ENCODE measurements around the gene MAP2K6. TPM values are rescaled to one million over a fixed set of nuclear protein-coding genes. Genes with fewer than 3 reads are reported as not detected.

Gene MAP2K6
- total and polyA plus RNA-seq, 3 donors from 2014 or later, result 2.6 to 2.8 (median 2.7) TPM

DNA sequence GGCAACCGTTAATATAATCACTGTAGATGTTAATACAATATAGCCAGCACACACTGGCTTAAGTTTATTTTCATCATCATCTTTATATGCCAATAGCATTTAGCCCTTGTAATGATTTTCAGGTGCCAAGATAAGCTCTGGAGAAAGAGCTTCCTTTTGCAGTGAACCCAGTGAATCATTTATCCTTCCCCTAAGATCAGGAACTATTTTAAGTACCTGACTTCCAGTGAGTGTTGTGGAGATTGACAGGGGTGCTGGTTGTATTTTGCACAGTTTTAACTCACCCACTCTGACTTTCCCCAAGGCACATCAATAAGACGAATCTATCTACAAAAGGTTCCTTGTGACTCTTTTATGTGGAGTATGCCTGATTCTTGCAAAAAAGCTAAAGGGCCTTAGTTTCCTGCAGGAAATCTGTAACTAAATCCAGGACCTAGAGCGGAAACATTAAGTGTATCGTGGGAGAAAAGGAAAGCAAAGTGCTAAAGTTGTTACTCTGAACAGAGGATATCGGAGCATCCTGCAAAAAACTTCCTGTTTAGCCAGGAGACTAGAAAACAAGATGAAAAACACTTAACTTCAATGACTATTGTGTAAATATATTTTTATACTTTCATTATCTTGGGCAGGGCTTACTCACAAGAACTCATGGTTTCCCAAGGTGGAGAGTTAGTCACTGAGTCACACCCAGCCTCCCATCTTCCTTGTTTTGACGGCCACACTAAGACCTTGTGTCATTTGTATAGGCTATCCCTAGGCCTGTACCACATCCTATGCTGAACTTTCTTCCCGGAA, 183.6 kb downstream of the MAP2K6 start:
- Histone ChIP-seq H3K4me1 (no peaks in the 10 kb centered on the region), H3K4me3 (no peak overlapping the region), H3K27ac (no peak overlapping the region), H3K9me3 (no peaks in the 10 kb centered on the region), H3K36me3 (ENCODE audit: low read depth, missing control alignments) (no peaks in the 10 kb centered on the region), H3K27me3 (no peaks in the 10 kb centered on the region)
- intact Hi-C loops (cut with DNase I; ENCODE audit: low total_unique reads), result no loop called here
- TF ChIP-seq POLR2A (IDR thresholded peaks at IDR 0.05), result no peak
- TF ChIP-seq, protein P1, sequence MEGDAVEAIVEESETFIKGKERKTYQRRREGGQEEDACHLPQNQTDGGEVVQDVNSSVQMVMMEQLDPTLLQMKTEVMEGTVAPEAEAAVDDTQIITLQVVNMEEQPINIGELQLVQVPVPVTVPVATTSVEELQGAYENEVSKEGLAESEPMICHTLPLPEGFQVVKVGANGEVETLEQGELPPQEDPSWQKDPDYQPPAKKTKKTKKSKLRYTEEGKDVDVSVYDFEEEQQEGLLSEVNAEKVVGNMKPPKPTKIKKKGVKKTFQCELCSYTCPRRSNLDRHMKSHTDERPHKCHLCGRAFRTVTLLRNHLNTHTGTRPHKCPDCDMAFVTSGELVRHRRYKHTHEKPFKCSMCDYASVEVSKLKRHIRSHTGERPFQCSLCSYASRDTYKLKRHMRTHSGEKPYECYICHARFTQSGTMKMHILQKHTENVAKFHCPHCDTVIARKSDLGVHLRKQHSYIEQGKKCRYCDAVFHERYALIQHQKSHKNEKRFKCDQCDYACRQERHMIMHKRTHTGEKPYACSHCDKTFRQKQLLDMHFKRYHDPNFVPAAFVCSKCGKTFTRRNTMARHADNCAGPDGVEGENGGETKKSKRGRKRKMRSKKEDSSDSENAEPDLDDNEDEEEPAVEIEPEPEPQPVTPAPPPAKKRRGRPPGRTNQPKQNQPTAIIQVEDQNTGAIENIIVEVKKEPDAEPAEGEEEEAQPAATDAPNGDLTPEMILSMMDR (IDR thresholded peaks at IDR 0.05), result no peak
- 83 to 85% methylated on average over 7 of the region's 7 CpGs for WGBS, 2 donors
- no peak for DNase-seq

DNA sequence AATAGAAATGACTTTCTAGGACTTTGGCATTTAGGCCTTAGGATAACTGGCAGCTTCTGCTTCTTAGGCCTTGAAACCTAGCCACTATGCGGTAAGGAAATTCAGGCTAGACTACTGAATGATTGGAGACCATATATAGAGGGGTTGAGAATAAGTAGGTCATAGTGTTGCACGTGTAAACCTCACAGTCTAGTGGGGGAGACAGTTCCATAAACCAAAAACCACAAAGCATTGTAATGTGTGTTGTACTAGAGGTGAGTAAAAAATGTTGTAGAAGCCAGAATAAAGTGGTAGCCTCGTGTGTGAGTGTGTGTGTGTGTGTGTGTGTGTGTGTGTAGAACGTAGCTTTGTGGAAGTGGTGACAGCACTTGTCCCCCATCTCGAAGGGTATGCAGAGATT, 188.5 kb downstream of the MAP2K6 start:
- H3K9me3 ChIP-seq, result no peaks in the 10 kb centered on the region
- intact Hi-C loops (cut with DNase I; ENCODE audit: low total_unique reads), result no loop called here
- H3K4me1 ChIP-seq, result peaks cover 10% of the 10 kb centered on the region
- WGBS, 2 donors, result 86 to 89% methylated on average over 5 of the region's 5 CpGs
- H3K27me3 ChIP-seq, result no peaks in the 10 kb centered on the region
- no peak for DNase-seq
- H3K36me3 ChIP-seq (ENCODE audit: low read depth, missing control alignments), result no peaks in the 10 kb centered on the region
- TF ChIP-seq POLR2A (IDR thresholded peaks at IDR 0.05), result no peak
- TF ChIP-seq, protein P1 (IDR thresholded peaks at IDR 0.05), result no peak
- no peak overlapping the region for H3K27ac ChIP-seq
- no peak overlapping the region for H3K4me3 ChIP-seq

Other genes with a start within 250 kb of the MAP2K6 start
- gene ABCA10, start 185.9 kb upstream of the MAP2K6 start, total RNA-seq, result 10 to 100 TPM; 11.5 to 13.6 TPM
- gene ABCA10, start 185.9 kb upstream of the MAP2K6 start, polyA plus RNA-seq (ENCODE audit: insufficient read depth, low read depth, low replicate concordance), result 16.2 TPM
- gene ABCA5, start 87.6 kb upstream of the MAP2K6 start, total RNA-seq, result 10 to 100 TPM; 50.6 to 59.8 TPM
- gene ABCA5, start 87.6 kb upstream of the MAP2K6 start, polyA plus RNA-seq (ENCODE audit: insufficient read depth, low read depth, low replicate concordance), result 22.6 TPM